ENCODE measurements around the gene AGFG2. TPM values are rescaled to one million over a fixed set of nuclear protein-coding genes. Genes with fewer than 3 reads are reported as not detected.
A peak's percentile ranks its signal among the peaks of the same experiment; 100 is the strongest.

The AGFG2 gene
- total RNA-seq, 1 experiment from 2014 or later: 15.3 TPM

GRCh38 chr7:100573691-100574361 lies 34.8 kb downstream of the AGFG2 start, which contains the start of gene SAP25:
Gene SAP25 (minus strand): TSS chr7:100573900. CDS start chr7:100573742, 158 bp downstream.
- no TSS peak for BruUV-seq (replicated peaks)
- CTCF ChIA-PET: interaction anchor here (0.6 kb wide), 1 partner anchor 10 kb away, joined by 5 read pairs; no protein-coding TSS in a partner anchor
- peaks cover 11% of the 10 kb centered on the region for H3K36me3 ChIP-seq (ENCODE audit: insufficient read depth, low read length, poor library complexity, severe bottlenecking)
- H3K27me3 ChIP-seq (replicated peaks; ENCODE audit: insufficient read depth, low read depth, low read length, poor library complexity): no peaks in the 10 kb centered on the region
- intact Hi-C loops (cut with micrococcal nuclease; ENCODE audit: unreplicated experiment): no loop called here
- POLR2A ChIA-PET (ENCODE audit: low non-redundant PET): no interaction called here
- TF ChIP-seq EZH2 (IDR thresholded peaks at IDR 0.05; ENCODE audit: borderline replicate concordance, low read depth, low read length, poor library complexity, severe bottlenecking): no peak
- TF ChIP-seq CTCF (conservative IDR thresholded peaks at IDR 0.05; ENCODE audit: low read depth, low read length): 0 out of 2 replicates have a peak, but pooled peaks have one; percentile 12
- H3K4me1 ChIP-seq (ENCODE audit: insufficient read depth, low read length, poor library complexity, severe bottlenecking): peaks cover 14% of the 10 kb centered on the region
- no peak for DNase-seq (ENCODE audit: low spot score)
- H3K27ac ChIP-seq (ENCODE audit: low read depth, low read length, poor library complexity, severe bottlenecking): no peak within 1 kb of the TSS
- H3K9me3 ChIP-seq (ENCODE audit: low read depth, low read length, poor library complexity, severe bottlenecking): no peaks in the 10 kb centered on the region
- no peak within 1 kb of the TSS for H3K4me3 ChIP-seq (ENCODE audit: low read depth, low read length, poor library complexity, severe bottlenecking)

- POLR2A ChIA-PET (ENCODE audit: low non-redundant PET): no interaction called here
- no peak for DNase-seq (ENCODE audit: low spot score)
- CTCF ChIA-PET: no interaction called here
- Histone ChIP-seq H3K4me1 (ENCODE audit: insufficient read depth, low read length, poor library complexity, severe bottlenecking) (peaks cover 8% of the 10 kb centered on the region), H3K4me3 (ENCODE audit: low read depth, low read length, poor library complexity, severe bottlenecking) (no peak overlapping the region), H3K27me3 (replicated peaks; ENCODE audit: insufficient read depth, low read depth, low read length, poor library complexity) (no peaks in the 10 kb centered on the region), H3K9me3 (ENCODE audit: low read depth, low read length, poor library complexity, severe bottlenecking) (no peaks in the 10 kb centered on the region), H3K36me3 (ENCODE audit: insufficient read depth, low read length, poor library complexity, severe bottlenecking) (peaks cover 11% of the 10 kb centered on the region), H3K27ac (ENCODE audit: low read depth, low read length, poor library complexity, severe bottlenecking) (no peak overlapping the region)
- TF ChIP-seq EZH2 (IDR thresholded peaks at IDR 0.05; ENCODE audit: borderline replicate concordance, low read depth, low read length, poor library complexity, severe bottlenecking): no peak
- no peak for TF ChIP-seq CTCF (conservative IDR thresholded peaks at IDR 0.05; ENCODE audit: low read depth, low read length)
- BruUV-seq (replicated peaks): no TSS peak
- intact Hi-C loops (cut with micrococcal nuclease; ENCODE audit: unreplicated experiment): no loop called here
These were observed 35.6 kb downstream of the AGFG2 start for GRCh38 chr7:100574362-100575205.

GRCh38 chr7:100575206-100575631 lies 36.2 kb downstream of the AGFG2 start:
- TF ChIP-seq CTCF (conservative IDR thresholded peaks at IDR 0.05; ENCODE audit: low read depth, low read length): no peak
- no peak for TF ChIP-seq EZH2 (IDR thresholded peaks at IDR 0.05; ENCODE audit: borderline replicate concordance, low read depth, low read length, poor library complexity, severe bottlenecking)
- Histone ChIP-seq H3K27ac (ENCODE audit: low read depth, low read length, poor library complexity, severe bottlenecking) (no peak overlapping the region), H3K36me3 (ENCODE audit: insufficient read depth, low read length, poor library complexity, severe bottlenecking) (peaks cover 17% of the 10 kb centered on the region), H3K4me1 (ENCODE audit: insufficient read depth, low read length, poor library complexity, severe bottlenecking) (peaks cover 1% of the 10 kb centered on the region), H3K27me3 (replicated peaks; ENCODE audit: insufficient read depth, low read depth, low read length, poor library complexity) (no peaks in the 10 kb centered on the region), H3K9me3 (ENCODE audit: low read depth, low read length, poor library complexity, severe bottlenecking) (no peaks in the 10 kb centered on the region), H3K4me3 (ENCODE audit: low read depth, low read length, poor library complexity, severe bottlenecking) (no peak overlapping the region)
- ChIA-PET POLR2A (ENCODE audit: low non-redundant PET) (no interaction called here), CTCF (no interaction called here)
- BruUV-seq (replicated peaks): no TSS peak
- intact Hi-C loops (cut with micrococcal nuclease; ENCODE audit: unreplicated experiment): no loop called here
- DNase-seq (ENCODE audit: low spot score): no peak

Data from A673 (cell line).